Stimulated activated CD8-positive, alpha-beta memory T cell treated with anti-CD3 and anti-CD28 coated beads, Interleukin-12 subunit alpha, Interleukin-12 subunit beta, amount 100 ng/mL, for 24 hours (primary cell): ENCODE data around the gene SPECC1L.
"Not testable (repeated sequence)": the region's sequence is repeated elsewhere in the genome, so short reads cannot be mapped to it uniquely, and the experiment has no call there.

ENCODE experiments used
- DNase-seq: peaks from one replicate; pipeline ENCODE4 v3.0.0-alpha.2; 2020; ENCODE audit errors: extremely low read depth

SPECC1L gene

DNA sequence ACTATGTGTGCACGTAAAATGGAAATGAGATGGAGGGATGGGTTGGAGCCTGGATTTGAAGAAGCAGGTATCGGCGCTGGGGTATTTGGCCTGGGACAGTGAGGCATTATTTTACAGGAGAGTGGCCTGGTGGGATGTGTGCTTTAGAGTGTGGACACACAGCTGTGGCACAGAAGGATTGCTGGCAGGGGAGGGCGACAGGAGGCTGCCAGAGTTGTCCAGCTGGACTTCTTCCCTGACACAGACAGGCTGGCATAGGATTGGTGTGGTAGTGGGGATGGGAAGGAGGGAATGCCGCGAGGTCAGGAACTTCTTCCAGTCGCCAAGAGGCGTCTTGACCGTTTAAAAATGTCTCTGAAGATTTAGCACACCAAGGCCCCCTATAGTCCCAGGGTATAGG is 16.6 kb downstream of the SPECC1L start:
- not testable (repeated sequence) for DNase-seq

DNA sequence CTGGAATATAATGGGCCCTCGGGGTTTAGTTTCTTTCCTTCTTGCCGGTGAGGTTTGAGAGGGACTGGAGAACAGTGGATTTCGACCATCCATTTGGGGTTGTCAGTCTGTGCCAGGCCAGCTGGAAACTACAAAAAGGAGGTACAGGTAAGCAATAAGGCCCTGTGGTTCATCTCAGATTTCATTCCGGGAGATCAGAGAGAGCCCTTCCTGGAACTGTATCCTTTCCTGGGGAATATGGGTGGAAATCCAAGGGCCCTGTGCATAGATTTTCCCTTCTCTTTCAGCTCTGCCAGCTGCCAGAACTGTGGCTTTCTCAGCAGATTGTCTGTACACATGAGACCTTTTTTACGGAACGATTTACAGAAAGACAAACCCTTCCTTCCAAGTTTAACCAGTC is 17.2 kb downstream of the SPECC1L start:
- not testable (repeated sequence) for DNase-seq

DNA sequence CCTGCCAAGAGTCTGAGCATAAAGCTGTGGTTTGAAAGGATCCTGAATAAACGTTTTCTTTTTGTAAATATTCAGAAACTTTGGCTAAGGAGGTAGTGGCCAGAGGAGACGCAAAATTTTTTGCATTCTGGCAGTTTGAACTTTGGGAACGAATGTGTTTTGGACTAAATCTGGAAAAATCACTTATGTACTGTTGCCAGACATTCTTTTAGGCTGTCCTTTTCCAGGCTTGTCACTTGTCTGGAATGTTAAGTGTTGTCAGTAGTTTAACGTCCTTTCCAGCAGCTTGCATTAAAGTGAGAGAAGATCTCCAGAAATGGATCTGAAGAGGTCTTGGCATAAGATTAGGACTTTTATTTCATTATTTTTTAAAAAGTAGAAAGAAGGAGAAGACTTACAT is 18.5 kb downstream of the SPECC1L start:
- no peak for DNase-seq

DNA sequence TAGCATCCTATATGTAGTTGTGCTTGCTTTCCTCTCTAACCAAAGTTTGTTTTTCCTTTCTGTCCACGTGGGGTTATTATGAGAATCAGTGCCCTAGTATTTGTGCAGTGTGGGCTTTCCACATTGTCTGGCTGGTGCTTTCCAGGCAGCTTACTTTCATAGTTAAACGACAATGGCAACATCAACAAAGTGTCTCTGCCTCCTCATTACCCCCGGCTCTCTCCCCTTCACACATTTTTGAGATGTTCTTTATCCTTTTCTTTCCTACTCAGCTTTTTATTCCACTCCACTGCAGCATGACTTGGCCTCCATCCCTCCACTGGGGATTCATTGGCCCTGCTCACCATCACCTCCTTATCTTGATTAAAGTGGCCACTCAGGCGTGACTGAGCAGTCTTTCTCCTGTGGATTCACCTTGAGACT is 19.1 kb downstream of the SPECC1L start:
- DNase-seq: no peak

DNA sequence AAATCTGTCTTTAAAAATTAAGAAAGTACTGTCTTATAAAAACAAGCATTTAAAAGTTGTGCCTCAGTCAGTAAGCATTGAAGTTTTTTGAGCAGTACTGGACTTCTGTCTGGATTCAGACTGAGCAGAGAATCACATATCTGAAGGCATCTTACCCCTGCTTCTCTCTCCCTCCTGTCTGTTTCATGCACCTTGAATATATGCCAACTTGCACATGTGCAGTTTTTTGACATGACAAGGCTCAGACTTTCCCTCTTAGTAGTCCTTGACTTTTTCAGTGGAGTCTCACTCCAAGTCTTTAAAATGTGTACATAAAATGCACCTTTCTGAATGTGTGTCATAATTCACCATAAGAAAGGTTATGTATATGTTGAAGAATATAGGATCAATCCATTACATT is 19.8 kb downstream of the SPECC1L start:
- no peak for DNase-seq

DNA sequence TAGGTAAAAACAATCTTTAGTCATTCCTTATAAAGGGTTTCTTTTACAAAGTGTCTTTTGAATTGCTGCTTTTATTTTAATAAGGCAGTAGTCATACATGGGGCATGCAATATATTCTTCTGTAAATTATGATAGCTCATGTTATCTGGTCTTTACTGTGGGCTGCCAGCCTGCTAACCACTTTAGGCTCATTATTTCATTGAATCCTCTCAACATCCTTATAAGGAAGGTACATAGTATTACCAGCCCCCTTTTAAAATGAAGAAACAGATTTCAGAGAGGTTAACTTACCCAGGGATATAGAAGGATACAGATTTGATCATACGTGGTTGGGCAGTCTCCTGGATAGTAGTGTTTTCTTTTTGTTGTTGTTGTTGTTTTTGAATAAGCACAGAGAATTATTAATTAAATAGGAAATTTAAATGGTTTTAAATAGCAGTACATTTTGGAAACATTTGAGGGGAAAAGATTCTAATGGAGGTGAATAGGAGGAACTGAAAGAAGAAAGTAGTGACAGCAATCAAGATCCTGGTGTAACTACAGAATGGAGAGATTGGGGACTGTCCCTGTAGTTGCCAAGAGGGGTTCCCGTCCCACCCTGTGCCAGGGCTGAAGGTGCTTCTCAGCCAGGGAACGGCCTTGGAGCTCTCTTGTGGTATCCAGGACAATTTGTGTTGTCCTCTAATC is 21.0 kb downstream of the SPECC1L start:
- no peak for DNase-seq

DNA sequence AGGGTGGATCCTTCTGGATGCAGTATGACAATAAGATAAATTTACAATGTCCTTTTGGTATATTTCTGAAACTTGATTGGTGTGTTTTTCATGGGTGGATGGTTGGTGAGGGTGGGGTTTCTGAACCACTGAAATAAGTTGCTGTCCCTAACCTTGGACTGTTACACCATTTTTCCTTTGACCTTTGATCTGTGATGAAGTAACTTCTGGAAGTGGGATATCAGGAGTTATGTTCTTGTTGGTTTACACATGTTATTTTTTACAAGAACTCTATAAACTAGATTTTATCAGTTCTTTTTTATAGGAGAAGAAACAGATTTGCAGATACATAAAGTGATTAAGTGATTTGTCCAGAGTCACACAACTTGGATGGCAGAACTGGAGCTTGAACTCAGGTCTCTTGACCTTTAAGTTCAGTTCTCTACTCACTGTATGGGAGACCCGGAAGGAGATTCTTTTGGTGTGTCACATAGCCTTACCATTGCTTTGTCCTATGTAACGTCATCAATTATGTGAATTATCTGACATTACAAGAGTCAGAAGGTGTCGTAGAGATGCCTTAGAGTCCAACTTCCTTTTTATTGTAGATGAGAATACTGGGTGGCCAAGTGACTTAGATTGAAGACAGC is 21.7 kb downstream of the SPECC1L start:
- DNase-seq: not testable (repeated sequence)

DNA sequence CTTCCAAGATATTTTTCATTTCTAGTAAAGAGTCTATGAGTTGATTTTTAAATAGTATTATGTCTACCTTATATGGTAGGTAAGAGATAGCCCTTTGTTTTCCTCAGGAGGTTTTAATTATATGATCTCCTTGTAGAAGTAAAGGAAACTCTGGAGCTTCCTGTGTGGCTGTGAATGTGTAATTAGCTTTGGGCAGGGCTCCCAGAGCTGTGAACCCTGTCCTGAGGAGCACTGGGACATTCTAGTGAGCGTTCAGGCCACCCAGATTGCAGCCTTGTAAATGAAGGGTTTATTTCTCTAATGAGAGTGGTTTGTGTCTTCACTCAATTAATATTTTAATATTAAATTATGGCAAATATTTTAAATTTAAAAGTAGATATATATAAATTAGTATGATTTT is 24.3 kb downstream of the SPECC1L start:
- not testable (repeated sequence) for DNase-seq

DNA sequence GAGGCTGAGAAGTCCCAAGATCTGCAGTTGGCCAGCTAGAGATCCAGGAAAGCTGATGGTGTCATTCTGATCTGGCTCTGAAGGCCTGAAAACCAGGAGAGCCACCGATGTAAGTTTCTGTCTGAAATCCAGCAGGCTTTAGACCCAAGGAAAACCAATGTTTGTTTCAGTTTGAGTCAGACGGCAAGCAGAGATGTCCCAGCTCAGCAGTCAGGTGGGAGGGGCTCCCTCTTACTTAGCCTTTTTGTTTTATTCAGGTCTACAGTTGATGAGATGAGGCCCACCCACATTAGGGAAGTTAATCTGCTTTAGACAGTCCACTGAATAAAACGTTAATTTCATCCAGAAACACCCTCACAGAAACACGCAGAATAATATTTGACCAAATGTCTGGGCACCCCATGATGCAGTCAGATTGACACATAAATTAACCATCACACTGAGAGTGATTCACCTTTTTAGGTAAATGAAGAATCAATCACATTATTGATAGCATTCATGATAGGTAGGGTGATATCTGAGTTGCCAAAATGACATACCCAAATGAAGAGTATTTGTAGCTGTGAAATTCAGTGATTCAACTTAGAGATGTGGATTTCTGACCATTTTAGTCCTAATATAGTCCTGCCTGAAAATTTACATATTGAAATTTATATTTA is 28.0 kb downstream of the SPECC1L start:
- DNase-seq: not testable (repeated sequence)

DNA sequence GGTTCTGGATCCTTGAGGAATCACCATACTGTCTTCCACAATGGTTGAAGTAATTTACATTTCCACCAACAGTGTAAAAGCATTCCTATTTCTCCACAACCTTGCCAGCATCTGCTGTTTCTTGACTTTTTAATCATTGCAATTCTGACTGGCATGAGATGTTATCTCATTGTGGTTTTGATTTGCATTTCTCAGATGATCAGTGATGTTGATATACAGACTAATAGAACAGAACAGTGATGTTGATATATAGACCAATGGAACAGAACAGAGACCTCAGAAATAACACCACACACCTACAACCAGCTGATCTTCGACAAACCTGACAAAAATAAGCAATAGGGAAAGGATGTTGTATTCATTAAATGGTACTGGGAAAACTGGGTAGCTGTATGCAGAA is 29.9 kb downstream of the SPECC1L start:
- DNase-seq: not testable (repeated sequence)

DNA sequence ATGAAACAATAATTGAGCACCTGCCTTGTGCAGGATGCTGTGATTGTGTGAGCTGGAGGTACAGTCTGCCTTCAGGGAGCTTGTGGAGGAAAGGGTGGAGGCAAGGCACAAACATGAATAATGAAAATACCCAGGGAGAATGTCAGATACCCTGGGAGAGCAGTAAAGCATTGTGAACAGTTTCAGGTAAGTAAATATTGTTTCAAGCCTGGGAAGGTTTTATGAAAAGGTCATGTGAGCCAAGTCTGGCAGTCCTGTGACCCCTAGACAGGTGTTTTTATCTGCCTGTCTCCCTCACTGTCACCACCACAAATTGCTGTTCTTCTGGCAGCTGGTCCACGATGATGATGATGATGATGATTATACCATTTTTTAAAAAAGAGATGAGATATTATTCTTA is 32.0 kb downstream of the SPECC1L start:
- no peak for DNase-seq

DNA sequence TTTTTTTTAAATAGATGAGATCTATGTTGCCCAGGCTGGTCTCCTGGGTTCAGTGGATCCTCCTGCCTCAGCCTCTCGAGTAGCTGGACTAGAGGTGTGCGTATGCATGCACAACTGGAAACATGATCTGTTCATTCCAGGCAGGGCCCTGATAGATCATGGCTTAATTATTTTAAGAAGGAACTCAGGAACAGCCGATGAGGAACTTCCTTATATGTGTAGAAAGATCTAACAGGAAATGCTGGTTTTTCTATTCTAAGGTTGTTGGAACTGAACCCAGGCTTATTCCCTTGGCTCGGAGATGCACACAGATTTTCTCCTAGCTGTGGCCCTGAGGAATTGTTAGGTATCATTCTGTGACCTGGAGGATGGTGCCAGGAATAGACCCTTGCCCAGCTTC is 32.4 kb downstream of the SPECC1L start:
- no peak for DNase-seq

DNA sequence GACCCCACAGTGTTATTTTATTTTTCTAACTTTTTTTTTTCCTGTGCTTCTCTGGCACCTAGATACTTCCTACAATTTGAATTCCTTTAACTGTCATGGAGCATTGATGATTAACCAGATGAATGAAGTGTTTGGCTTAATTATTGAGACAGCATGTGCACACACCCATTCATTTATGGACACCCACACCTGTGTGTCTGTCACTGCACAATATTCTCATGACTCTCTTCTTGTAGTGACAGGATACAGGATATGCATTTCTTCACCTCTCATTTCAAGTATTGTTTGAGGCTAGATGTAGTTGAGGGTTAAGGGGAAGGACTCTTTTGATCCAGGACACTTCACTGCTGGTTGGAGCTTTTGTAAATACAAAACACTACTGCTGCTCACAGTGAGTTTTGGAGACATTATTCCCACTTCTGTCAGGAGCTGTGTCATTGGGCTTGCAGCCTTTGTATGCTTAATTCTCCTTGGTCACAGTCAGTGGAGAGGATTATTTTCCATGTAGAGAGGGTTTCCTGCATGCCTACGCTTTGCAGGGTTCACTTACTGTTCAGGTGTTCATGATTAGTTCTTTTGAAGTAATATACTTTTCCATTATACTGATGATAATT is 33.5 kb downstream of the SPECC1L start:
- no peak for DNase-seq

DNA sequence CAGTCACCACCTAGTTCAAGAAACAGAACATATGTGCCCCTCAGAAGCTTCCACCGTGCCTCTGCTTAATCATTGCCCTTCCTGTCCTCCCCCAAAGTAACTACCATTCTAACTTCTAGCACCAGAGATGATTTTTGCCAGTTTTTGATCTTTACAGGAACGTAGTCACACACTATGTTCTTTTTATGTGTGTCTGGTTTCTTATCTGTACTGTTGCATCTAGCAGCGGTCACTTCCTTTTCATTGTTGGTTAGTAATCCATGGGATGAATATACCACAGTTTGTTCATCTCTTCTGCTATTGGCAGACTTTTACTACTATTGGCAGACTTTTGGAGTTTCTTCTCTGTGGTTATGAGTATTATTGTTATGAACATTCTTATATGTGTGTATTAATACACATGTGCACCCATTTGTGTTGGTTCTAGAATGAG is 34.6 kb downstream of the SPECC1L start:
- DNase-seq: no peak

DNA sequence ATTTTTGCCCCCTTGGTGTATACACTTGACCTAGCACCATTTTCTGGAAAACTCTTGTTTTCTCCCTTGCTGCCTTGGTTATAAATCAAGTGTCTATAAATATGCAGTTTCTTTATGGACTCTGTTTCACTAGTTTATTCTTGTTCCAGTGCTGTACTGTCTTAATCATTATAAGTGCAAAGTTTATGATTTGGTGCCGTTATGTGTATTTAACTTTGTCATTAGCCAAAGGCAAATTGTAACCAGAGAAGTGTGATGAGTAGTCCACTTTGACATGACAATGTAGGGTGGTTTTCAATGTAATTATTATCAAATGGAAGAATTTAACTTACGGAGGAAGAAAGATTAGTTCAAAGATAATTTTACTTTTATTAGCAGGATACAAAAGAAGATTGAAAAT is 40.3 kb downstream of the SPECC1L start:
- no peak for DNase-seq

DNA sequence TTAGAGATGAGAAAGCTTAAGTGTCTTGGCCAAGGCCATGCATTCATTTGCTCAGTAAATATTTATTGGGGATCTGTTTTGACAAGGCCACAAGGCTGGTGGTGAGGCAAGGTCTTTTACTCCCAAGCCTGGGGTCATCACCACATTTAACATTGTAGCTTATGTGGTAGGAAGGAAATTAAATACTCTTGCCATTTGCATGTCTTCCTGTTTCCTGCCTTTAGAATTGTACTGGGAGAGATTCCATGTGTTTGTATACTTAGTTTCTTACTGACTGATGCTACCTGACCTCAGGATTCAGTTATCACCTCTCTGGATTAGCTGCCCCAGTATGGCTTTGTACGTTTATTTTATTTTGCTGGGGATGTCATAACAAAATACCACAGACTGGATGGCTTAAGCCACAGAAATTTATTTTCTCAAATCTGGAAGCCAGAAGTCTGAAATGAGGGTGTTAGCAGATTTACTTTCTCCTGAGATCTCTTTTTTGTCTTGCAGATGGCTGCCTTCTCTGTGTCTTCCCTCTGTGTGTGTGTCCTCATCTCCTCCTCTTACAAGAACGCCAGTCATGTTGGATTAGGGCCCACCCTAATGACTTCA is 44.8 kb downstream of the SPECC1L start:
- DNase-seq: no peak

DNA sequence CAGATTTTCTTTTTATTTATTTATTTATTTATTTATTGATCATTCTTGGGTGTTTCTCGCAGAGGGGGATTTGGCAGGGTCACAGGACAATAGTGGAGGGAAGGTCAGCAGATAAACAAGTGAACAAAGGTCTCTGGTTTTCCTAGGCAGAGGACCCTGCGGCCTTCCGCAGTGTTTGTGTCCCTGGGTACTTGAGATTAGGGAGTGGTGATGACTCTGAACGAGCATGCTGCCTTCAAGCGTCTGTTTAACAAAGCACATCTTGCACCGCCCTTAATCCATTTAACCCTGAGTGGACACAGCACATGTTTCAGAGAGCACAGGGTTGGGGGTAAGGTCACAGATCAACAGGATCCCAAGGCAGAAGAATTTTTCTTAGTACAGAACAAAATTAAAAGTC is 45.6 kb downstream of the SPECC1L start:
- not testable (repeated sequence) for DNase-seq

DNA sequence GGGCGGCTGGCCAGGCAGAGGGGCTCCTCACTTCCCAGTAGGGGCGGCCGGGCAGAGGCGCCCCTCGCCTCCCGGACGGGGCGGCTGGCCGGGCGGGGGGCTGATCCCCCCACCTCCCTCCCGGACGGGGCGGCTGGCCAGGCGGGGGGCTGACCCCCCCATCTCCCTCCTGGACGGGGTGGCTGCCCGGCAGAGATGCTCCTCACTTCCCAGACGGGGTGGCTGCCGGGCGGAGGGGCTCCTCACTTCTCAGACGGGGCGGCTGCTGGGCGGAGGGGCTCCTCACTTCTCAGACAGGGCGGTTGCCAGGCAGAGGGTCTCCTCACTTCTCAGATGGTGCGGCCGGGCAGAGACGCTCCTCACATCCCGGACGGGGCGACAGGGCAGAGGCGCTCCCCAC is 46.9 kb downstream of the SPECC1L start:
- not testable (repeated sequence) for DNase-seq

DNA sequence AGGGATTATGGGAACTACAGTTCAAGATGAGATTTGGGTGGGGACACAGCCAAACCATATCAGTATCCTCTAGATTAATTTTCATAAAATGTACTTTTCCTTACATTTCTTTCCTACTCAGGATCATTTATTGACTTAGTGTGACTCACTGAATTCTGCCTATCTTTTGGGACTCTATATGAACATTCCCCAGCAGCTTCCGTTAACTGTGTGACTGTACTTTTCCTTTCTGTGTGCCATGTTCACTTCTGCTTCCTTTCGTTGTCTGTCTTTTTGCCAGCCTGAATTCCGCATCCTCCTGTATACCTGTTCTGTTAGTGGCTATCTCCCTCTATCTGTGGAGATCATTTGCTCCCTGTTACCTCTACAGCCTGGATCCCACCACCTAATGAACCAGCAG is 48.8 kb downstream of the SPECC1L start:
- DNase-seq: no peak

DNA sequence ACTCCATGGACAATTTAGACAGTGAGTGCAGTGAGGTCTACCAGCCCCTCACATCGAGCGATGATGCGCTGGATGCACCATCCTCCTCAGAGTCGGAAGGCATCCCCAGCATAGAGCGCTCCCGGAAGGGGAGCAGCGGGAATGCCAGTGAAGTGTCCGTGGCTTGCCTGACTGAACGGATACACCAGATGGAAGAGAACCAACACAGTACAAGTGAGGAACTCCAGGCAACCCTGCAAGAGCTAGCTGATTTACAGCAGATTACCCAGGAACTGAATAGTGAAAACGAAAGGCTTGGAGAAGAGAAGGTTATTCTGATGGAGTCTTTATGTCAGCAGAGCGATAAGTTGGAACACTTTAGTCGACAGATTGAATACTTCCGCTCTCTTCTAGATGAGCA is 51.4 kb downstream of the SPECC1L start:
- no peak for DNase-seq

DNA sequence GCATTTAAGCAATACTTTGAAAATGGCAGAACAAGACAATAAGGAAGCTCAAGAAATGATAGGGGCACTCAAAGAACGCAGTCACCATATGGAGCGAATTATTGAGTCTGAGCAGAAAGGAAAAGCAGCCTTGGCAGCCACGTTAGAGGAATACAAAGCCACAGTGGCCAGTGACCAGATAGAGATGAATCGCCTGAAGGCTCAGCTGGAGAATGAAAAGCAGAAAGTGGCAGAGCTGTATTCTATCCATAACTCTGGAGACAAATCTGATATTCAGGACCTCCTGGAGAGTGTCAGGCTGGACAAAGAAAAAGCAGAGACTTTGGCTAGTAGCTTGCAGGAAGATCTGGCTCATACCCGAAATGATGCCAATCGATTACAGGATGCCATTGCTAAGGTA is 51.9 kb downstream of the SPECC1L start:
- DNase-seq: no peak

DNA sequence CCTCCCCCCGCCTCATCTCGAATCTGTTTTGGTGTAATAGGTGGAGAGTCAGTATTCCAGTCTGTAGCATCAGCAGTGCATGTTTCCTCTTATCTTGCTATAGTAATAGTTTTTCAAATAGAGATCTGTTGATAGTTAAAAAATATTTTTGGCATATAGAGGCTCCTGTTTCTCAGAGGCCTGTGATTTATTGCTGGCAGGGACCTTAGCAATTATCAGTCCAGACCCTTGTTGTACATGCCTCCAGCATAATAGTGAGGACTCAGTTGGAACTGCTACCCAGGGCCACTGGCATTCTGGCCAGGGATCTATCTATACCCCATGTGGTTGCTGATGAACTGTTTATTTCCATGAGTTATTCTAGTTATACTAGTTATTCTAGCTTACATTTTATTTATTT is 52.6 kb downstream of the SPECC1L start:
- no peak for DNase-seq
